C4-2B (cell line): ENCODE measurements around the gene AMT.

Experiments
- CTCF ChIP-seq: fragments of 450-650 bp; conservative IDR thresholded peaks from 2 replicates; pipeline ENCODE4 v1.5.1; 2017; ENCODE audit warnings: mild to moderate bottlenecking
- ZFX ChIP-seq: fragments of 450-650 bp; IDR thresholded peaks from 2 replicates; pipeline ENCODE4 v1.6.1; 2017

GRCh38 chr3:49466085-49466484, 43.8 kb upstream of the AMT start:
- TF ChIP-seq CTCF: no peak
- TF ChIP-seq ZFX: no peak
